CD4-positive, alpha-beta T cell treated with Interleukin-6 for 4 hours (primary cell): ENCODE data around the gene EMSY.
"Not testable (repeated sequence)": the region's sequence is repeated elsewhere in the genome, so short reads cannot be mapped to it uniquely, and the experiment has no call there.

ENCODE experiments used
- DNase-seq: peaks from one replicate; pipeline ENCODE4 v3.0.0-alpha.2; 2020; ENCODE audit warnings: mixed read lengths

The EMSY gene

DNA sequence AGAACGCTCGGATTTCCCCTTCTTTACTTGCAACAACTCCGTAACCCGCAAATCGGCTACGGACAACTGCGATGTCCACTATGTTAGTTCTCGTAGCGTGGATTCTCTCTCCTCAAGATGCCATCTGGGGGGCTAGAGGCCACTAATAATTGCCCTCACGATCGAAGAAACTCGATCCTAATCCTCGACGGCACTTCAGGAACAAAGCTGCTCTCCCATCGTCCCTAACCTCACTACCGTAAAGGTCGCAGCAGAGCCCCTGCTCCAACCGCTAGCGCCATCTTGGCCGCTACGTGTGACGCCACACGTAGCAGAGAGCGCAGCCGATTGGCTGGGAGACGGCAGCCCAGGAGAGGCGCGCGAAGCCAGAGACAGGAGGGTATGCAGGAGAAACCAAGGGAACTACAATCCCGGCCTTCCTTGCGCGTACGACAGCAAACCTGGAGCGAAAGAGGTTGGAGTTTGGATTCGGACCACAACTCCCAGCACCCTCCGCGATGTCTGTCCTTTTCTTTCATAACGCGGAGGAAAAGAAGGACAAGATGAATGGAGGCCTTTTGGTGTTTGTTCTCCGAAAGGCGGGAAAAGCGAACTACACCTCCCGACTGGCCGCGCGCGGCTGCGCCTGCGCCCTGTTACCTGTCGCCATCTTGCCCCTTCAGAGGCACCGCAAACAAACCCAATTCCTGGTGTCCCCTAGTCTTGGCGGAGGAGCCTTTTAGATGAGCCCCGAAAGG lies at the start of gene EMSY:
Gene EMSY, plus strand, starts transcription at position 635 of the 737 bp plus-strand sequence. CDS start 1,921 bp downstream, outside the sequence.
- peak; percentile 91 for DNase-seq

- no peak for DNase-seq
Observed at GRCh38 chr11:76395296-76395695, 49.5 kb upstream of the EMSY start.

- no peak for DNase-seq
Observed at GRCh38 chr11:76397383-76397782, 47.4 kb upstream of the EMSY start.

DNA sequence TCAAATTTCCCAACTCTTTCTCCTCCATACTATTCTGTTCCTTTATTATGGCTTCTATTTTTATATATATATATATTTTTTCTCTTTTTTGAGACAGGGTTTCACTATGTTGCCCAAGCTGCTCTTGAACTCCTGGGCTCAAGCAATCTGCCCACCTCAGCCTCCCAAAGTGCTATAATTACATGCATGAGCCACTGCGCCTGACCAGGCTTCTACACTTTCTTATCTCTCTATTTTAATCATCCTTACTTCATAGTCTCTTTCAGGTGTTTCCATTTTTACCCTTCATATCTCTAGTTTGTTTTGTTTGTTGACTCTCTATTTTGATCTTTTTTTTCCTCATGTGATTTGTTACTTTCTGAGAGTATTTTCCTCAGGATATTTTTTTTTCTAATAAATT lies 43.9 kb upstream of the EMSY start:
- no peak for DNase-seq

GRCh38 chr11:76401484-76401883 lies 43.3 kb upstream of the EMSY start:
- DNase-seq: not testable (repeated sequence)

GRCh38 chr11:76406359-76406758 lies 38.5 kb upstream of the EMSY start:
- no peak for DNase-seq

DNA sequence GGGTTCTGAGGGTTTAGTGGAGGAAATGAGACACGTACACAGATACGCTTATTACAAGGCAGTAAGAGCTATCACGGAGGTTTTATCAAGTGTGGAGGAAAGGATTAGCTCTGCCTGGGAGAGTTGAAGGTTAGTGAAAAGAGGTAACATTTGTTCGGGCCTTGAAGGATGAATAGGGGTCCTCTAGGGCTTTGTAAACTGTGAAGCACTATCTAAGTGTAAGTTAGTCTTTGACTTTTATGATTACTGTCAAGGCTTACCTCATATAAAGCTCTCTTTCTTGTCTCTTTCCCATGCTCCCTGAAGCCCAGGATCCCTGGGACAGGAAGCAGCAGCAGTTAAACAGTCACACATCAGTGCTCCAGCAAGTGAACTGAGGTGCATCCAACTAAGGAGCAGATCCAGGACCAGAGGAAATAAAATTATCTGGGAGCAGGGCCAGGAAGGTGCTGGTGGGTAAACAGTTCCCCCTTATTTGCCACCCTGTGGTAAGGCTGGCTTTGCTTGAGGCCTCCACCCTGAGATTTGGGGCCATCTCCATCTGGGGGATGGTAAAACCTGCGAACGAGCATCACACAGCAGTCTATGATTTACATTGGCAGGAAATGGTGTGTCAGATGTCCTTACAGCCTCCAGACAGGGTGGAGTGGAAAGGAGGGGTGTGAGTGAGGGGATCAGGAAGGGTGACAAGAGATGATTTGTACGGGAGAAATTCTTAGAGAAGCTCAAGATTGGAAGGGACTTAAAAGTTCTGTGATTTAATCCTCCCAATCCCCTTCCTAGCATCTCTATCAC lies 36.5 kb upstream of the EMSY start:
- DNase-seq: no peak

GRCh38 chr11:76410851-76411357 lies 33.9 kb upstream of the EMSY start:
- DNase-seq: no peak

DNA sequence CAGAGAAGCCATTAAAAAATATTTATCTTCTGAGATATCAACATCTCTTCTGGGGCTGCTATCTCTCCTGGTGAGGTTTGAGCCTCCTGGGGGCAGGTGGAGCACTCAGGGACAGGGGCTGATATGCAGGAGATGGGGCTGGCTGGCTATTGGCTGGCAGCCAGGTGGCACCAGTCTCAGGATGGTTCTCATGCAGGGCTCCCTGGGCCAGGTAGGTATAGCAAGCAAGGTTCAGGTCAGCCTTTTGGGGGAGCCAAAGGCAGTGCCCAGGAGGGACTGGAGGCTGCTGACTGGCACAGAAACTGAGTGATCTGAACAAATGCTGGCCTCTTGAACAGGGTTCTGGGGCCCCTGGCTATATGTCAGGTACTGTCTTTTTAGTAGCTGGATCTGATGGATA lies 29.7 kb upstream of the EMSY start:
- no peak for DNase-seq

- DNase-seq: peak; percentile 3
Observed at GRCh38 chr11:76419896-76420295, 24.9 kb upstream of the EMSY start.

DNA sequence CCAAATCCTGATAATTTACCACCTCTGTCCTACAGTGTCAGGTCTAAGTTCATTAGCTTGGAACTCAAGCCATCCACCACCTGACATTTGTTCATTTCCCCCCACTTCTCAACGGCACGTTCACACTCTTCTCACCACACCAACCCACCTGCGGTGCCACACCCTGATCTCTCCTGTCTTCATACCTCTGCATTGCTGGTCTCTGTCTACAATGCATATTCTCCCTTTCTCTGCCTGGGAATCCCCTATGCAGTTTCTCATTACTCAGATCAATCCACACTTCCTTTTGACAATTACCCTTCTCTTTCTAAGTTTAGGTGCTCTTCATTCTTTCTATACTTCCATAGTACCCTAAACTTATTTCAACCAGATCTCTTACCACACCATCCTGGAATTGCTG lies 20.4 kb upstream of the EMSY start:
- no peak for DNase-seq

- no peak for DNase-seq
Observed at GRCh38 chr11:76424891-76425290, 19.9 kb upstream of the EMSY start.

DNA sequence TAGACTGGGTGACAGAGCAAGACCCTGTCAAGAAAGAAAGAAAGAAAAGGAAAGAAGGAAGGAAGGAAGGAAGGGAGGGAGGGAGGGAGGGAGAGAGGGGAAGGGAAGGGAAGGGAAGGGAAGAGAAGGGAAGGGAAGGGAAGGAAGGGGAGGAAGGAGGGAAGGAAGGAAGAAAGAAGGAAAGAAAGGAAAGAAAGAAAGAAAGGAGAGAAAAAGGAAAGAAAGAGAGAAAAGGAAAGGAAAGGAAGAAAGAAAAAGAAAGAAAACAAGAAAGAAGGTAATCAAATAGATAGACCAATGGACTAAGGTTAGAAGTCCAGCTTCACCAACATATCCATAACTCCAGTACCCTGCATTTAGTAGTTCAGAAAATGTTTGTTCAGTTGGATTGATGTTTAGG lies 18.2 kb upstream of the EMSY start:
- DNase-seq: no peak

DNA sequence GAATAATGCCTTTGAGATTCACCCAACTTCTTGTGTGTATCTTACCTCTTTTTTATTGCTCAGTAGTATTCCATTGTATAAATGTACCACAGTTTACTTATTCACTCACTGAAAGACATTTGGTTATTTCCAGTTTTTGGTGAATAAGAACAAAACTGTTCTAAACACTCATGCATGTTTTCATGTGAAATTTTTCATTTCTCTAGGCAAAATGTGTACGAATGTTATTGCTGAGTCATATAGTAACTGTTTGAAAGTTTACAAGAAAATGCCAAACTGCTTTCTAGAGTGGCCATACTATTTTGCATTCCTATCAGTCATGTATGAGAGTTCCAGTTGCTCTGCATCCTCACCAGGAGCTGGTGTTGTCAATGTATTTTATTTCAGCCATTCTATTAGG lies 8.8 kb upstream of the EMSY start:
- no peak for DNase-seq

DNA sequence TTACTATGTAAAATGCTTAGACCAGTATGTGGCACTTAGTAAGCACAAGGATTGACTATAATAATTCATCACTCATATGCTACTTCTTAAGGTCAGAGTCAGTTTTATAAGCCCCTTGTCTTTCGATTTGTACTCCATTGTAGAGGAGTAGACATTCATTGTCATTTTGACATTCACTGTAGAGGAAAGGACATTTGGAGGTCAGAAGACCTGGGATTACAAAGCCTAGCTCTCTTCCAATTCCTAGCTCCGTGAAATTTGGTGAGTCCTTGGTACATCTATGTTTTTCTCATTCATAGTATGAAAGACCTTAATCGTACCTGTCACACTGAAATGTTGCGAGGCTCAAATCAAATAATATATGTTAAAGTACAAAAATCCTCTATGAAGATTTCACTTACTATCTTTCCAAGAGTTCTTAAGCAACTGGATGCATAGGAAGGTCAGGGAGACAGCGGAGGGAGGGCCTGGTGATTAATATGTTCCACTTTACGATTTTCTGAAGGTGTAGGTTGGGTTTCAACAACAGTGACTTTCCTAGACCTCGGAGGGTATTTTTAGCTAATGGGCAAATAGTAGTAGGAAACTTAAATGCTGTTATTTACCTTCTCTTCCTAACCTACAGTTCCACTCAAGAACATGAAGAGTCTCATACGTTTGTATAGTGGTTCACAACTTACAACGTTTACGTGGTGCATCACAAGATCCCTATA lies 1.4 kb upstream of the EMSY start:
- DNase-seq: no peak

- no peak for DNase-seq
Observed at GRCh38 chr11:76444065-76444383, 794 bp upstream of the EMSY start.

GRCh38 chr11:76445121-76446084 lies 585 bp downstream of the EMSY start:
- DNase-seq: peak; percentile 40

GRCh38 chr11:76448506-76448905 lies 3.7 kb downstream of the EMSY start:
- no peak for DNase-seq

GRCh38 chr11:76453248-76453647 lies 8.4 kb downstream of the EMSY start:
- no peak for DNase-seq

GRCh38 chr11:76455331-76455730 lies 10.5 kb downstream of the EMSY start:
- DNase-seq: no peak

DNA sequence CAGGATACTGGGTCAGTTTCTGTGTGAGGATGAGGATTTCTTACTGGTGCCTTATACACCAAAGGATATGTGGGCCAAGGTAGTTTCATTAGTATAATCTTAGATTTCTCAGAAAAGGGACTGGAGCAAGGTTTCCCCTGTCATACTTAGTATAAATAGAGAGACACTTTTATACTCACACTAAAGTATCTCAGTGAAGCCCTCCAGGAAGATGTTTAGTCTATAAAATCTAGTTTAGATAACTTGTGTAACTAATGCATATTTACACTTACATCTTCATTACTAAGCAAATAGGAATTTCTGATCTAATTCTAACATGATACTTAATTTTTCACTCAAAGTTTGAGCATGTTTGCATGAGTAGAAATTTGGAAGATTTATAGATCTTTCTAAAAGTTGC lies 11.1 kb downstream of the EMSY start:
- no peak for DNase-seq

GRCh38 chr11:76456571-76456970 lies 11.8 kb downstream of the EMSY start:
- DNase-seq: no peak
